GM03348 (cell line): ENCODE measurements around the gene ZPBP2.
"Not testable (repeated sequence)": the region's sequence is repeated elsewhere in the genome, so short reads cannot be mapped to it uniquely, and the experiment has no call there.

Source experiments
- DNase-seq: peaks from one replicate; pipeline ENCODE4 v3.0.0; 2012; ENCODE audit warnings: low spot score

The ZPBP2 gene

DNA sequence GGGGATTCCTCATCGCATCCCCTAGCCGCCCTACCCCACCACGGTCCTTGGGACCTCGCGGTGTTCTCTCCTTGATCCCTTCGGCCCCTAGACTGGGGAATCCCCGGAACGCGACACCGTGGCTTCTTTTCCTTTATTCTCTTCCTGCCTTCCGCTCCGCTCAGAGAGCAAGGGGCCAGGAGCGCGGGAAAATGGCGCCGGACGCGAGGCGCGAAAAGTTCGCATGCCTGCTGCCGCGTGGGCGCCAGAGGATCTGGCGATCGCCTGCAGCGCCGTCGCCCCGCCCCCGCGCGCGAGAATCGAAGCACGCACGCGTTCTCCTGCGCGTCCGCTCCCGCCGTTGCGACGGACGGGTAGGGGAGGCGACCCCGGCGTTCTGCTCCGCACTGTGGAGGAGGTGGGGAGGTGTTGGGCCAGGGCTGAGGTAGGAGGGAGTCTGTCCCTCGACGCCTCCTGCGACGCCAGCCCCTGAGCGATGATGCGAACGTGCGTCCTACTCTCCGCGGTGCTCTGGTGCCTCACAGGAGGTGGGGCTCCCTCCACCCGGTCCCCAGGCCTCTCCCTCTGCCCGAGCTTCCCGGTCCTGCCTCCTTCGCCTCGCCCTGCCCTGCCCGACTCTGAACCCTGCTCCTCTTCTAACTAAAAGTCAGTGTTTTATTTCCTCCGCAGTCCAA, at the start of gene ZPBP2:
Gene ZPBP2, plus strand, starts transcription at position 323 of the 674 bp plus-strand sequence. Its CDS starts 153 bp downstream, at position 476.
- DNase-seq = no peak

GRCh38 chr17:39818358-39819000, 49.5 kb upstream of the ZPBP2 start:
- DNase-seq = no peak

- no peak for DNase-seq
Measured at GRCh38 chr17:39820541-39820940, 47.5 kb upstream of the ZPBP2 start.

DNA sequence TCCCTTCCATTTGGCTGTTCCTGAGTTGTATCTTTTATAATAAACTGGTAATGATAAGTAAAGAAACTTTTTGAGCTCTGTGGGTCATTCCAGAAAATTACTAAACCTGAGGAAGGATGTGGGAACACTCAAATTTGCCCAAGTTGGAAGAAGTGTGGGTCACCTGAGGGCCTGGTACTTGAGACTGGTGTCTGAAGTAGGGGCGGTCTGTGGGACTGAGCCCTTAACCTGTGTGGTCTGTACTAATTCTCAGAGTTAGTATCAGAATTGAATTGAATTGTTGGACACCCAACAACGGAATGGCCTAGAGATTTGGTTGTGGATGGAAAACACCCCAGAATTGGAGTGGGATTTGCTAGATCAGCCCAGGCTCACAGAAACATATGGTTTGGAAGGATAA, 47.0 kb upstream of the ZPBP2 start:
- DNase-seq = no peak

GRCh38 chr17:39822051-39822451, 46.0 kb upstream of the ZPBP2 start:
- DNase-seq = no peak

DNA sequence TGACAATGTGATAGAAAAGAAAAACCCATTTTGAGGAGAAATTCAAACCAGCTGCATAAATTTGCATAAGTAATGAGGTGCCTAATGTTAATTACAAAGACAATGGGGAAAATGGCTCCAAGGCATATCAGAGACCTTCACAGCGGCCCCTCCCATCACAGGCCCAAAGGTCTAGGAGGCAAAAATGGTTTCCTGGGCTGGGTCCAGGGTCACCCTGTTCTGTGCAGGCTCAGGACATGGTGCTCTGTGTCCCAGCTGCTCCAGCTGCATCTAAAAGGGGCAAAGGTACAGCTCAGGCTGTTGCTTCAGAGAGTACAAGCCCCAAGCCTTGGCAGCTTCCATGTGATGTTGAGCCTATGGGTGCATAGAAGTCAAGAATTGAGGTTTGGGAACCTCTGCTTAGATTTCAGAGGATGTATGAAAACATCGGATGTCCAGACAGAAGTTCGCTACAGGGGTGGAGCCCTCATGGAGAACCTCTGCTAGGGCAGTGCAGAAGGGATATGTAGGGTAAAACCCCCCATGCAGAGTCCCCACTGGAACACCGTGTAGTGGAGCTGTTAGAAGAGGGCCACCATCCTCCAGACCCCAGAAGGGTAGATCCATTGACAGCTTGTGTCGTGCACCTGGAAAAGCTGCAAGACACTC, 44.5 kb upstream of the ZPBP2 start:
- no peak for DNase-seq

DNA sequence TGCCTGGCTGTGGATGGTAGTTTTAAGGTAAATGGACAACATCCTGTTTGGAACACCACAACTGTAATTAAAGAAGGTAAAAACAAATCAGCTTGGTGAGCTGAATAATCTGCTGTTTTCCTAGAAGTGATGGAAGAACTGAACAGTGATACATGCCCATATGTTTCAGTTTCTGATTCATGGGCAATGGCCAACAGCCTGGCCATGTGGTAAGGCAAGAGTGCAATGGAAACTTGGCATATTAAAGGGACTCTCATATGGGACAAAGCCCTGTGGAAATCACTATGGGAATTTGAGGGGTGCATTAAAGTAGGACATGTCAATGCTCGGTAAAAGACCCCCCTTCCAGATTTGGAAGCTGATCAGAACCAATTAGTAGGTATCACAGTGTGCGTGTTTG, 41.7 kb upstream of the ZPBP2 start:
- DNase-seq = no peak

GRCh38 chr17:39828443-39828842, 39.6 kb upstream of the ZPBP2 start:
- no peak for DNase-seq

DNA sequence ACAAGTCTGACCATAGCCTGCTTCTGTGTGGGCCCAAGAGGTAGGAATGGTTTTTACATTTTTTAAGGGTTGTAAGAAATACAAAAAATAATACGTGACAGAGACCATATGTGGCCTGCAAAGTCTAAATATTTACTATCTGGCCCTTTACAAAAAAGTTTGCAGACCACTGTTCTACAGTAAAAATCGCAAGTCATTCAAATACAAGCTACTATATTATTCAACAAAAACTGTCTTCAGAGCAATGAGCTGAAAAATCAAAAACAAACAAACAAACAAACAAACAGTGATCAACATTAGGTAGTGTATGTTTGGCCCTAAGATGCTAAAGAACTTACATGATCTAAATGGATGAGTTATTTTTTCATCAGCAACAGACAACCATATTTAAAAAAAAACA, 36.4 kb upstream of the ZPBP2 start:
- DNase-seq = no peak

DNA sequence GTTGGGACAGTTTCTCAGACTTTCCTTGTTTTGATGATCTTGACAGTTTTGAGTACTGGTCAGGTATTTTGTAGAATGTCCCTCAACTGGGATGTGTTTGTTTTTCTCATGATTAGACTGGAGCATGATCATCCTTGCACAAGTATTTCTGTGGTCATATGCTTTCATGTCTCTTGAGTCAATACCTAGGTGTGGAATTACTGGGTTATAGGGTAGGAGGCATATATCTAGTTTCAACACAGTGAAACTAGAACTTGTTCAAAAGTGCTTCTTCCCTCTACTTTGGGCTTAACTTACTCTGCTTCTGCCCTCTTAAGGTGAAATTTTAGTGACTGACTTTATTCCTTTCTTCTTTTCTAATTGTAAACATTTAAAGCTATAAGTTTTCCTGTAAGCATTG, 34.0 kb upstream of the ZPBP2 start:
- DNase-seq = no peak

GRCh38 chr17:39835038-39835786, 32.8 kb upstream of the ZPBP2 start:
- no peak for DNase-seq

DNA sequence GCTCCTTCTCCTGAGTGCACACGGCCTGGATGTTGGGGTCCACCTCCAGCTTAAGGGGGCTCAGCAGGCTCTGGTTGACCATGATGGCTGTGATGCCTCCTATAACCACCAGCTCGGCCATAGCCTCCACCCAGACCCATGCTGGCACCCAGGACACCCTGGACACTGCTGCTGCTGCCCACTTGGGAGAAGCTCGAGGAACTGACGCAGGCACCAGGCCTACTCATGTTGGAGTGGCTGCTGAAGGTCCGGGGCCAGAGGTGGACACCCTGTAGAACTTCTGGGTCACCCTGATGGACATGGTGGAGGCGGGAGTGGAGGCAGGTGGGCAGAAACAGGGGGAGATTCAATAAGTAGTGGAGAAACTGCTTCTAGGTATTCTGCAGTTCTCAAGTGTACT, 31.9 kb upstream of the ZPBP2 start:
- no peak for DNase-seq

DNA sequence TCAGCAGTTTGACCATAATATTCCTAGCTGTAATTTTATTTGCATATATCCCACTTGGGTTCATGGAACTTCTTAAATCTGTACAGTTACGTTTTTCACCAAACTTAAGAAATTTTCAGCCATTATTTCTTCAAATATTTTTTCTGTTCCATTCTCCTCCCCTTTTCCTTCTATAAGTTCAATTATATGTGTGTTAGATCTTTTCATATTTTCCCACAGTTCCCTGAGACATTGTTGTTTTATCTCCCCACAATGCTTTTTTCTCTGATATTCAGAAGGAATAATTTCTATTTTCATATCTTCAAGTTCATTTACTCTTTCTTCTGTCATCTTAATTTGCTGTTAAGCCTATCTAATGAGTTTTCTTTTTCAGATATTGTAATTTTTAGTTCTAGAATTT, 29.9 kb upstream of the ZPBP2 start:
- no peak for DNase-seq

GRCh38 chr17:39838784-39839183, 29.2 kb upstream of the ZPBP2 start:
- DNase-seq = no peak

DNA sequence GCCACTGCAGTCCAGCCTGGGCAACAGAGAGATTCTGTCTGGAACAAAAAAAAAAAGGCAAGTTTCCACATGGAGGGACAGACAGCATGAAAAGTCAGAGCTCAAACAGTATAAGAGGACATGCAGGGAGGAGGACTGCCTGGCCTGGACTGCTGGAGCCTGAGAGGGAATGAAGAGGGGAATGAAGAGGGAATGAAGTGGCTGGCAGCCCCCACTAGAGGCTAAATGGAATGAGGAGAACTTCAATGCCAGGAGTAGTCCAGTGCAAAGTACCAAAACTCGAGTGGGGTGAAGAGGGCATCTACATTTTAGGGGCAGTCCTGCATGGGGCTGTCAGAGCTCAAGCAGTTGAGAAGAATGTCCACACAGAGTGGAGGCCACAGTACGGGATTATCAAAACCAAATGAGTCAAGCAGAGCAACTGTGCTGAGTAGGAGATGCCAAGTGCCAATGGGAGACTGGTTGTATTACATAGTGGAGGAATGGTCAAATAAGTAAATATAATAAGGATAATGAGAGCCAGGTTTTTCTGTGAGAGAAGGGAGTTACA, 26.8 kb upstream of the ZPBP2 start:
- DNase-seq = no peak

- DNase-seq = no peak
Measured at GRCh38 chr17:39845052-39845846, 22.8 kb upstream of the ZPBP2 start.

GRCh38 chr17:39846205-39846604, 21.8 kb upstream of the ZPBP2 start:
- DNase-seq = no peak

DNA sequence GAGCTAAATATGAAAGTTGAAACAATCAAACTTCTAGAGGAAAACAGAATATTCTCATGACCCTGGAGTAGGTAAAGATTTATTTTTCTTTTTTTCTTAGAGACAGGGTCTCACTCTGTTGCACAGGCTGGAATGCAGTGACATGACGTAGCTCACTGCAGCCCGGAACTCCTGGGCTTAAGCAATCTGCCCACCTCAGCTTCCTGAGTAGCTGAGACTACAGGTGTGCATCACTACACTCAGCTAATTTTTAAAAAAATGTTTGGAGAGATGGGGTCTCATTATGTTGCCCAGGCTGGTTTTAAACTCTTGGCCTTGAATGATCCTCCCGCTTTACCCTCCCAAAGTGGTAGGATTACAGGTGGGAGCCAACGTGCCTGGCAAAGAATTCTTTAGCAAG, 19.4 kb upstream of the ZPBP2 start:
- DNase-seq = no peak

GRCh38 chr17:39850186-39850585, 17.8 kb upstream of the ZPBP2 start:
- DNase-seq = not testable (repeated sequence)

- DNase-seq = no peak
Measured at GRCh38 chr17:39852239-39852638, 15.8 kb upstream of the ZPBP2 start.

DNA sequence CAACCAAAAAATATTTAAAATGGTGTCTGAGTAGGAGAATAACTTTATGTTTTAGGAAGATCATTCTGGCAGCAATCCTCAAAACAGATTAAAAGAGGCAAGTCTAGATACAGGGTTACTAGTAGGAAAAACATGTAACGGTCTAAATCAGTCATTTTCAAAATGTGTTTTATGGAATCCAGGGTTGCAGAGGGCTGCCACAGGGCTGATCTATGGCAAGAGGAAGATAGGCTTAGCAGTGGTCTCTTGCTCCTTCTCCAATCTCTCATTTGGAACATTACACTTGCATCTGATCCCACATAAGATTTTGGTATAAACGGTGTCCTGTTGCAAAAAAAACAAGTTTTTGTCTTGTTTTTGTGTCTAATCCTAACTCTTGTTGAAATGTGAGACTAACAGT, 13.1 kb upstream of the ZPBP2 start:
- no peak for DNase-seq
